Memory B cell (primary cell): Measurements from ENCODE around the gene HTR2C.
"Not testable (repeated sequence)": the region's sequence is repeated elsewhere in the genome, so short reads cannot be mapped to it uniquely, and the experiment has no call there.

Experiments used
- ATAC-seq: fragments of 150-1000 bp; cut with Tn5 transposase; 2 replicates; pipeline ENCODE4 v1.10.0; 2021; ENCODE audit warnings: low read depth, mild to moderate bottlenecking, moderate library complexity
- DNase-seq, 2 donors: peaks; one replicate each; pipeline ENCODE4 v3.0.0; 2022; ENCODE audit warnings: low spot score in 2 of 2
- H3K27ac Mint-ChIP-seq: one replicate; pipeline ENCODE4 v1.8.0; 2022; ENCODE audit warnings: mild to moderate bottlenecking, moderate library complexity, mixed read lengths
- H3K27me3 Mint-ChIP-seq: one replicate; pipeline ENCODE4 v1.8.0; 2022; ENCODE audit warnings: mixed read lengths
- H3K36me3 Mint-ChIP-seq: one replicate; pipeline ENCODE4 v1.8.0; 2022; ENCODE audit warnings: mild to moderate bottlenecking, mixed read lengths
- H3K4me1 Mint-ChIP-seq: one replicate; pipeline ENCODE4 v1.8.0; 2022; ENCODE audit warnings: mixed read lengths
- H3K4me3 Mint-ChIP-seq: one replicate; pipeline ENCODE4 v1.8.0; 2022; ENCODE audit warnings: mild to moderate bottlenecking, moderate library complexity, mixed read lengths
- H3K9me3 Mint-ChIP-seq: one replicate; pipeline ENCODE4 v1.8.0; 2022; ENCODE audit warnings: mixed read lengths

HTR2C gene

GRCh38 chrX:114619874-114620273, 36.0 kb downstream of the HTR2C start:
- no peak overlapping the region for H3K27ac Mint-ChIP-seq
- no peaks in the 10 kb centered on the region for H3K36me3 Mint-ChIP-seq
- H3K4me1 Mint-ChIP-seq: peaks cover 4% of the 10 kb centered on the region
- DNase-seq: no peak
- no peak for ATAC-seq
- peaks cover 3% of the 10 kb centered on the region for H3K9me3 Mint-ChIP-seq
- no peaks in the 10 kb centered on the region for H3K27me3 Mint-ChIP-seq
- no peak overlapping the region for H3K4me3 Mint-ChIP-seq

- DNase-seq (no peak), ATAC-seq (no peak)
- Mint-ChIP-seq H3K27me3 (no peaks in the 10 kb centered on the region), H3K4me1 (no peaks in the 10 kb centered on the region), H3K4me3 (no peak overlapping the region), H3K36me3 (no peaks in the 10 kb centered on the region), H3K27ac (no peak overlapping the region), H3K9me3 (no peaks in the 10 kb centered on the region)
Measured at GRCh38 chrX:114626323-114626722, 42.4 kb downstream of the HTR2C start.

- no peaks in the 10 kb centered on the region for H3K9me3 Mint-ChIP-seq
Measured at GRCh38 chrX:114635986-114636385, 52.1 kb downstream of the HTR2C start.

GRCh38 chrX:114650351-114650750, 66.5 kb downstream of the HTR2C start:
- Mint-ChIP-seq H3K9me3 (no peaks in the 10 kb centered on the region), H3K4me3 (no peak overlapping the region), H3K27me3 (no peaks in the 10 kb centered on the region), H3K4me1 (no peaks in the 10 kb centered on the region), H3K36me3 (no peaks in the 10 kb centered on the region), H3K27ac (no peak overlapping the region)
- DNase-seq (no peak), ATAC-seq (no peak)

More at GRCh38 chrX:114635986-114636385, 52.1 kb downstream of the HTR2C start:
- Mint-ChIP-seq H3K4me3 (no peak overlapping the region), H3K36me3 (no peaks in the 10 kb centered on the region), H3K27me3 (no peaks in the 10 kb centered on the region), H3K4me1 (no peaks in the 10 kb centered on the region), H3K27ac (no peak overlapping the region)
- ATAC-seq (no peak), DNase-seq (no peak)

GRCh38 chrX:114675365-114675764, 91.5 kb downstream of the HTR2C start:
- no peaks in the 10 kb centered on the region for H3K4me1 Mint-ChIP-seq

GRCh38 chrX:114700533-114700932, 116.6 kb downstream of the HTR2C start:
- H3K36me3 Mint-ChIP-seq, H3K27me3 Mint-ChIP-seq, DNase-seq, ATAC-seq, H3K27ac Mint-ChIP-seq, H3K4me1 Mint-ChIP-seq, H3K4me3 Mint-ChIP-seq, H3K9me3 Mint-ChIP-seq: not testable (repeated sequence)

More at GRCh38 chrX:114675365-114675764, 91.5 kb downstream of the HTR2C start:
- no peaks in the 10 kb centered on the region for H3K9me3 Mint-ChIP-seq
- ATAC-seq: no peak
- H3K27ac Mint-ChIP-seq: no peak overlapping the region
- H3K4me3 Mint-ChIP-seq: no peak overlapping the region
- DNase-seq: no peak
- no peaks in the 10 kb centered on the region for H3K27me3 Mint-ChIP-seq
- H3K36me3 Mint-ChIP-seq: no peaks in the 10 kb centered on the region

GRCh38 chrX:114709406-114709805, 125.5 kb downstream of the HTR2C start:
- DNase-seq: no peak
- Mint-ChIP-seq H3K27me3 (no peaks in the 10 kb centered on the region), H3K4me1 (no peaks in the 10 kb centered on the region), H3K4me3 (no peak overlapping the region), H3K36me3 (no peaks in the 10 kb centered on the region), H3K9me3 (no peaks in the 10 kb centered on the region), H3K27ac (no peak overlapping the region)
- no peak for ATAC-seq

GRCh38 chrX:114710571-114710970, 126.7 kb downstream of the HTR2C start:
- Mint-ChIP-seq H3K4me3 (no peak overlapping the region), H3K27ac (no peak overlapping the region), H3K27me3 (no peaks in the 10 kb centered on the region), H3K9me3 (no peaks in the 10 kb centered on the region), H3K4me1 (no peaks in the 10 kb centered on the region), H3K36me3 (no peaks in the 10 kb centered on the region)
- DNase-seq (no peak), ATAC-seq (no peak)

- no peak for ATAC-seq
- Mint-ChIP-seq H3K27ac (no peak overlapping the region), H3K4me1 (no peaks in the 10 kb centered on the region), H3K9me3 (no peaks in the 10 kb centered on the region), H3K4me3 (no peak overlapping the region), H3K36me3 (no peaks in the 10 kb centered on the region), H3K27me3 (no peaks in the 10 kb centered on the region)
- no peak for DNase-seq
Measured at GRCh38 chrX:114712466-114712865, 128.6 kb downstream of the HTR2C start.

GRCh38 chrX:114715096-114715495, 131.2 kb downstream of the HTR2C start:
- no peaks in the 10 kb centered on the region for H3K27me3 Mint-ChIP-seq
- no peaks in the 10 kb centered on the region for H3K4me1 Mint-ChIP-seq
- no peak for ATAC-seq
- DNase-seq: no peak
- H3K4me3 Mint-ChIP-seq: no peak overlapping the region
- H3K36me3 Mint-ChIP-seq: no peaks in the 10 kb centered on the region
- H3K9me3 Mint-ChIP-seq: peaks cover 2% of the 10 kb centered on the region
- no peak overlapping the region for H3K27ac Mint-ChIP-seq

- no peak for DNase-seq
- Mint-ChIP-seq H3K9me3 (peaks cover 2% of the 10 kb centered on the region), H3K4me1 (no peaks in the 10 kb centered on the region), H3K36me3 (no peaks in the 10 kb centered on the region), H3K27ac (no peak overlapping the region), H3K4me3 (no peak overlapping the region), H3K27me3 (no peaks in the 10 kb centered on the region)
- no peak for ATAC-seq
Measured at GRCh38 chrX:114717921-114718320, 134.0 kb downstream of the HTR2C start.

- no peaks in the 10 kb centered on the region for H3K27me3 Mint-ChIP-seq
- no peak overlapping the region for H3K27ac Mint-ChIP-seq
- DNase-seq (no peak), ATAC-seq (no peak)
- no peak overlapping the region for H3K4me3 Mint-ChIP-seq
- no peaks in the 10 kb centered on the region for H3K36me3 Mint-ChIP-seq
- peaks cover 4% of the 10 kb centered on the region for H3K9me3 Mint-ChIP-seq
- no peaks in the 10 kb centered on the region for H3K4me1 Mint-ChIP-seq
Measured at GRCh38 chrX:114766541-114766940, 182.7 kb downstream of the HTR2C start.

- Mint-ChIP-seq H3K36me3 (no peaks in the 10 kb centered on the region), H3K4me3 (no peak overlapping the region), H3K27me3 (no peaks in the 10 kb centered on the region), H3K4me1 (no peaks in the 10 kb centered on the region), H3K27ac (no peak overlapping the region), H3K9me3 (peaks cover 4% of the 10 kb centered on the region)
- ATAC-seq (no peak), DNase-seq (no peak)
Measured at GRCh38 chrX:114774691-114775090, 190.8 kb downstream of the HTR2C start.

- Mint-ChIP-seq H3K27ac (no peak overlapping the region), H3K9me3 (no peaks in the 10 kb centered on the region), H3K4me3 (no peak overlapping the region), H3K4me1 (no peaks in the 10 kb centered on the region), H3K27me3 (no peaks in the 10 kb centered on the region), H3K36me3 (no peaks in the 10 kb centered on the region)
- DNase-seq (no peak), ATAC-seq (no peak)
Measured at GRCh38 chrX:114782925-114783324, 199.0 kb downstream of the HTR2C start.

GRCh38 chrX:114787061-114787460, 203.2 kb downstream of the HTR2C start:
- H3K4me3 Mint-ChIP-seq: no peak overlapping the region
- H3K36me3 Mint-ChIP-seq: no peaks in the 10 kb centered on the region
- ATAC-seq: no peak
- no peak overlapping the region for H3K27ac Mint-ChIP-seq
- H3K9me3 Mint-ChIP-seq: no peaks in the 10 kb centered on the region
- no peaks in the 10 kb centered on the region for H3K27me3 Mint-ChIP-seq
- DNase-seq: no peak
- H3K4me1 Mint-ChIP-seq: no peaks in the 10 kb centered on the region
